ENCODE measurements around the gene EPDR1. TPM values are rescaled to one million over a fixed set of nuclear protein-coding genes. Genes with fewer than 3 reads are reported as not detected.
A peak's percentile ranks its signal among the peaks of the same experiment; 100 is the strongest.

EPDR1 gene
- 0.34 and 0.90 TPM in 2 replicates for total RNA-seq (2014; rRNA removed; shearing (Covaris generic); ENCODE audit: low replicate concordance)

- H3K9me2 ChIP-seq (replicated peaks; ENCODE audit: insufficient read depth, low read length), result no peaks in the 10 kb centered on the region
- no peaks in the 10 kb centered on the region for H3K79me2 ChIP-seq (ENCODE audit: low read length)
- H4K20me1 ChIP-seq (ENCODE audit: insufficient read depth, low read depth, low read length), result no peaks in the 10 kb centered on the region
- H3K36me3 ChIP-seq (ENCODE audit: insufficient read depth, low read length), result no peaks in the 10 kb centered on the region
- peak; percentile 48 for DNase-seq
- H3K4me3 ChIP-seq (ENCODE audit: low read length), result peak within 1 kb of the TSS; percentile 36; the same call in 1 of the 2 replicates
- peak within 1 kb of the TSS; percentile 54 for H3K4me2 ChIP-seq (ENCODE audit: low read depth, low read length, poor library complexity, severe bottlenecking)
- no peak within 1 kb of the TSS for H3K27ac ChIP-seq (ENCODE audit: low read length)
- peaks cover 4% of the 10 kb centered on the region for H3K4me1 ChIP-seq (ENCODE audit: low read length)
- no peak within 1 kb of the TSS for H2AFZ ChIP-seq (ENCODE audit: low read length)
- H3K9ac ChIP-seq (ENCODE audit: low read length), result no peak within 1 kb of the TSS
- no peaks in the 10 kb centered on the region for H3K27me3 ChIP-seq (ENCODE audit: low read length)
- H3K9me3 ChIP-seq (ENCODE audit: low read length), result no peaks in the 10 kb centered on the region
These were observed at the start of gene EPDR1 for GRCh38 chr7:37920305-37920848. TSS of gene EPDR1 (plus strand) at chr7:37920640. CDS start at chr7:37920940, 300 bp downstream.

DNA sequence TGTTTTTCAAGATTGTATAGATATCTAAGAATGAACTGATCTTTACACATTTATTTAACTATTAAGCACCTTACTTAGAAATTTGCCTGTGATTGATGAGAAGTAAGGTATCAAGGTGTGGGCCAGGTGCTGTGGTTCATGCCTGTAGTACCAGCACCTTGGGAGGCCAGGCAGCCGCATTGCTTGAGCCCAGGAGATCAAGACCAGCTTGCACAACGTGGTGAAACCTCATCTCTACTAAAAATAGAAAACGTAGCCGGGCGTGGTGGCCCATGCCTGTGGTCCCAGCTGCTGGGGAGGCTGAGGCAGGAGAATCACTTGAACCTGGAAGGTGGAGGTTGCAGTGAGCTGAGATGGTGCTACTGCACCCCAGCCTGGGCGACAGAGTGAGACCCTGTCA lies 38.4 kb upstream of the EPDR1 start:
- no peak for DNase-seq
- no peaks in the 10 kb centered on the region for H4K20me1 ChIP-seq (ENCODE audit: insufficient read depth, low read depth, low read length)
- H3K79me2 ChIP-seq (ENCODE audit: low read length), result no peaks in the 10 kb centered on the region
- H3K4me2 ChIP-seq (ENCODE audit: low read depth, low read length, poor library complexity, severe bottlenecking), result no peak overlapping the region
- no peak overlapping the region for H3K9ac ChIP-seq (ENCODE audit: low read length)
- no peak overlapping the region for H3K27ac ChIP-seq (ENCODE audit: low read length)
- H3K9me2 ChIP-seq (replicated peaks; ENCODE audit: insufficient read depth, low read length), result no peaks in the 10 kb centered on the region
- H3K4me1 ChIP-seq (ENCODE audit: low read length), result no peaks in the 10 kb centered on the region
- H3K9me3 ChIP-seq (ENCODE audit: low read length), result peaks cover 7% of the 10 kb centered on the region; the same call in 1 of the 2 replicates
- no peaks in the 10 kb centered on the region for H3K36me3 ChIP-seq (ENCODE audit: insufficient read depth, low read length)
- no peak overlapping the region for H2AFZ ChIP-seq (ENCODE audit: low read length)
- no peak overlapping the region for H3K4me3 ChIP-seq (ENCODE audit: low read length)
- no peaks in the 10 kb centered on the region for H3K27me3 ChIP-seq (ENCODE audit: low read length)

DNA sequence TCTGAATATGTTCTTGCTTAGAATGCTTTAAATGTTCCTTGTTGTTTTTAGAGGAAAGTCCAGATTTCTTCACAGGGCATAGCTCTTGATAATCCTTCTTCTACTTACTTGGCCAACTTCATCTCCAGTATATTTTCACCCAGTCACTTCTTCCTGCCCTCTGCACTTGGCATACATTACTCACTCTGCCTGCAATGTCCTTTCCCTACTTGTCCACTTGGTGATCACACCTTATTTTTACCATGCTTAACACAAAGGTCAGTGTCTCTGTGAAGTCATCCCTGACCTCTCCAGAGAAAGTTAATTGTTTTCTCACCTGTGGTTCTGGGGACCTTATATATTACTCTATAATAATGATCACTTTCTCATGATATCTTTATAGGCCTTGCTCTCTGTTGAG lies 27.1 kb upstream of the EPDR1 start:
- Histone ChIP-seq H3K27me3 (ENCODE audit: low read length) (no peaks in the 10 kb centered on the region), H3K36me3 (ENCODE audit: insufficient read depth, low read length) (no peaks in the 10 kb centered on the region), H3K4me2 (ENCODE audit: low read depth, low read length, poor library complexity, severe bottlenecking) (no peak overlapping the region), H3K9me3 (ENCODE audit: low read length) (no peaks in the 10 kb centered on the region), H2AFZ (ENCODE audit: low read length) (no peak overlapping the region), H4K20me1 (ENCODE audit: insufficient read depth, low read depth, low read length) (no peaks in the 10 kb centered on the region), H3K4me1 (ENCODE audit: low read length) (no peaks in the 10 kb centered on the region), H3K4me3 (ENCODE audit: low read length) (no peak overlapping the region), H3K9me2 (replicated peaks; ENCODE audit: insufficient read depth, low read length) (no peaks in the 10 kb centered on the region), H3K9ac (ENCODE audit: low read length) (no peak overlapping the region), H3K27ac (ENCODE audit: low read length) (no peak overlapping the region), H3K79me2 (ENCODE audit: low read length) (no peaks in the 10 kb centered on the region)
- DNase-seq, result no peak

DNA sequence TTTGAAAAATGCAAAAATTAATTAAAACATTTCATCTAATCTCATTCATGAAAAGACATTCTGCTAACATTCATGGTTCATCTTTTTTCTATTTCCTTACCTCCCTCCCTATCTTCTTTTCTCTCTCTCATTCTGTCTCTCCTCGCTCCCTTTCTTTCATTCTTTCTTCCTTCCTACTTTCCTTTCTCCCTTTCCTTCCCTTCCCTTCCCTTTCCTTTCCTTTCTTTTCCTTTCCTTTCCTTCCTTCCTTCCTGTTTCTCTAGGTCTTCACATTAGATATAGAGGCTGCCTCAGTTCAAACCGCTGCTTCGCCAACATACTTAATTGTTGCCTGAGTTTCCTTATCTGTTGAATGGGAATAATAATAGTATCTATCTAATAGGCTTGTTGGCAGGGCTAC lies 25.8 kb upstream of the EPDR1 start:
- H3K36me3 ChIP-seq (ENCODE audit: insufficient read depth, low read length), result no peaks in the 10 kb centered on the region
- no peaks in the 10 kb centered on the region for H3K9me3 ChIP-seq (ENCODE audit: low read length)
- DNase-seq, result no peak
- H3K4me1 ChIP-seq (ENCODE audit: low read length), result no peaks in the 10 kb centered on the region
- no peaks in the 10 kb centered on the region for H3K9me2 ChIP-seq (replicated peaks; ENCODE audit: insufficient read depth, low read length)
- no peak overlapping the region for H2AFZ ChIP-seq (ENCODE audit: low read length)
- H4K20me1 ChIP-seq (ENCODE audit: insufficient read depth, low read depth, low read length), result no peaks in the 10 kb centered on the region
- no peaks in the 10 kb centered on the region for H3K79me2 ChIP-seq (ENCODE audit: low read length)
- H3K4me3 ChIP-seq (ENCODE audit: low read length), result no peak overlapping the region
- H3K27me3 ChIP-seq (ENCODE audit: low read length), result no peaks in the 10 kb centered on the region
- H3K4me2 ChIP-seq (ENCODE audit: low read depth, low read length, poor library complexity, severe bottlenecking), result no peak overlapping the region
- H3K9ac ChIP-seq (ENCODE audit: low read length), result no peak overlapping the region
- H3K27ac ChIP-seq (ENCODE audit: low read length), result no peak overlapping the region

- no peak overlapping the region for H3K27ac ChIP-seq (ENCODE audit: low read length)
- H3K36me3 ChIP-seq (ENCODE audit: insufficient read depth, low read length), result no peaks in the 10 kb centered on the region
- no peak overlapping the region for H2AFZ ChIP-seq (ENCODE audit: low read length)
- no peaks in the 10 kb centered on the region for H4K20me1 ChIP-seq (ENCODE audit: insufficient read depth, low read depth, low read length)
- no peak for DNase-seq
- H3K4me1 ChIP-seq (ENCODE audit: low read length), result no peaks in the 10 kb centered on the region
- no peaks in the 10 kb centered on the region for H3K9me3 ChIP-seq (ENCODE audit: low read length)
- no peaks in the 10 kb centered on the region for H3K9me2 ChIP-seq (replicated peaks; ENCODE audit: insufficient read depth, low read length)
- H3K27me3 ChIP-seq (ENCODE audit: low read length), result no peaks in the 10 kb centered on the region
- H3K79me2 ChIP-seq (ENCODE audit: low read length), result no peaks in the 10 kb centered on the region
- no peak overlapping the region for H3K9ac ChIP-seq (ENCODE audit: low read length)
- no peak overlapping the region for H3K4me3 ChIP-seq (ENCODE audit: low read length)
- no peak overlapping the region for H3K4me2 ChIP-seq (ENCODE audit: low read depth, low read length, poor library complexity, severe bottlenecking)
These were observed 20.7 kb upstream of the EPDR1 start for GRCh38 chr7:37899712-37900247.

GRCh38 chr7:37901236-37901827 lies 19.1 kb upstream of the EPDR1 start:
- Histone ChIP-seq H3K79me2 (ENCODE audit: low read length) (no peaks in the 10 kb centered on the region), H3K4me1 (ENCODE audit: low read length) (no peaks in the 10 kb centered on the region), H3K27me3 (ENCODE audit: low read length) (no peaks in the 10 kb centered on the region), H3K36me3 (ENCODE audit: insufficient read depth, low read length) (no peaks in the 10 kb centered on the region), H2AFZ (ENCODE audit: low read length) (no peak overlapping the region), H3K9me2 (replicated peaks; ENCODE audit: insufficient read depth, low read length) (no peaks in the 10 kb centered on the region), H4K20me1 (ENCODE audit: insufficient read depth, low read depth, low read length) (no peaks in the 10 kb centered on the region), H3K4me3 (ENCODE audit: low read length) (no peak overlapping the region), H3K4me2 (ENCODE audit: low read depth, low read length, poor library complexity, severe bottlenecking) (no peak overlapping the region), H3K9me3 (ENCODE audit: low read length) (no peaks in the 10 kb centered on the region), H3K27ac (ENCODE audit: low read length) (no peak overlapping the region), H3K9ac (ENCODE audit: low read length) (no peak overlapping the region)
- DNase-seq, result peak; percentile 70

DNA sequence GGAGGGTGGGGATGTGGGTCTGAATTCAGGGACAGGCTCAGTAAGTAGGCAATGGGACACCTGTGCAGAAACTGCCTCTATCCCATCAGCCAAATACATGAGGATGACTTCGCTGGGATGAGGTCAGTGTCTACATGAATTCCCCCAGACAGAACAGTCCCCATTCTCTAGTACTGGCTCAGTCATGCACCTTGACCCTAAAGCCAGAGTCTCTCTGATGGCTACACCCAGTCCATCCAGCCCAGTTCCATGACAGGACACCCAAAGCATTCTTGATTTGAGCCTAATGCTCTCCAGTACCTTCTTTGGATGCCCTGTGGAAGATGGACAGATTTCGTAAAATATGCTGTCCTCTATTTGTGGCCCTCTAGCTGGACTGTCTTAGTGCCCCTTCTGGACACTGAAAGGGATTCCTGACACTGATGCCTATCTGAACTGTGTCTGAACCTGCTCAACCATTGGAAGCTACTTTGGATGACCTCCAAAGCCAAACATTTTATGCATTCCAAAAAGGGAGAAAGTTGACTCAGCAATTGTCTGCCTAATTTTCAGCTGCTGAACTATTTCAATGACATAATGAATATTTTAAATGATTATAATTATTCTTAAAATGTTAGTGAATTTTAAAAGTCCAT lies 18.4 kb upstream of the EPDR1 start:
- H3K9me3 ChIP-seq (ENCODE audit: low read length), result no peaks in the 10 kb centered on the region
- no peaks in the 10 kb centered on the region for H3K79me2 ChIP-seq (ENCODE audit: low read length)
- no peak overlapping the region for H3K4me3 ChIP-seq (ENCODE audit: low read length)
- H3K4me2 ChIP-seq (ENCODE audit: low read depth, low read length, poor library complexity, severe bottlenecking), result no peak overlapping the region
- H3K27me3 ChIP-seq (ENCODE audit: low read length), result no peaks in the 10 kb centered on the region
- H2AFZ ChIP-seq (ENCODE audit: low read length), result no peak overlapping the region
- DNase-seq, result no peak
- no peaks in the 10 kb centered on the region for H4K20me1 ChIP-seq (ENCODE audit: insufficient read depth, low read depth, low read length)
- H3K36me3 ChIP-seq (ENCODE audit: insufficient read depth, low read length), result no peaks in the 10 kb centered on the region
- H3K9ac ChIP-seq (ENCODE audit: low read length), result no peak overlapping the region
- no peaks in the 10 kb centered on the region for H3K9me2 ChIP-seq (replicated peaks; ENCODE audit: insufficient read depth, low read length)
- H3K27ac ChIP-seq (ENCODE audit: low read length), result no peak overlapping the region
- no peaks in the 10 kb centered on the region for H3K4me1 ChIP-seq (ENCODE audit: low read length)

DNA sequence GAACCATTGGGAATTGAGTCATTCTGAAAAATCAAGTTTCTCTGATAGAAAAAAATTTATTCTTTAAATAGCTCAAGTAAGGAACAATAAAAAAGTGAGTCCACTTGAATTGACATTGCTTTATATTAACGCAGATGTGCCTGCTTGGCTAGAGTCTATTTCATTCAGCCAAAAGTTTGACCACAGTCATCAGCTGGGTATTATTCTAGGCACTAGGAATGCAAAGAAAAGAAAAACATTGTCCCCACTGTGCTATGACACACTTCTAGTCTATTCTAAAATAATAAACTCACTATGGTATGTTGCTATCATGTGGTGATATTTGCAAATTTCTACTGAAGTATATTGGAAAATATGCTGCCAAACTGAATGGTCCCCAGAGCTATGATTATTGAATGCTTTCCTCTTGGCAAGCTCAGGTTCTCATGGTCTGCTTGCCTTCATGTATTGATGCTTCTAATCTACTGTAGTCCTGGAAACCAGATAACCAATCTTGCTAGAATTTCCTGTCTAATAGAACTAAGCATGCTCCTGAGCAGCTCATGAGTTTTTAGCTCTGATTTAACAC lies 12.1 kb upstream of the EPDR1 start:
- no peaks in the 10 kb centered on the region for H3K9me3 ChIP-seq (ENCODE audit: low read length)

More for the DNA sequence above, 12.1 kb upstream of the EPDR1 start:
- H3K27ac ChIP-seq (ENCODE audit: low read length), result no peak overlapping the region
- H3K4me3 ChIP-seq (ENCODE audit: low read length), result no peak overlapping the region
- H3K79me2 ChIP-seq (ENCODE audit: low read length), result no peaks in the 10 kb centered on the region
- H3K4me1 ChIP-seq (ENCODE audit: low read length), result no peaks in the 10 kb centered on the region
- H3K9ac ChIP-seq (ENCODE audit: low read length), result no peak overlapping the region
- no peak overlapping the region for H2AFZ ChIP-seq (ENCODE audit: low read length)
- H3K27me3 ChIP-seq (ENCODE audit: low read length), result no peaks in the 10 kb centered on the region
- DNase-seq, result no peak
- no peaks in the 10 kb centered on the region for H3K9me2 ChIP-seq (replicated peaks; ENCODE audit: insufficient read depth, low read length)
- no peaks in the 10 kb centered on the region for H4K20me1 ChIP-seq (ENCODE audit: insufficient read depth, low read depth, low read length)
- no peaks in the 10 kb centered on the region for H3K36me3 ChIP-seq (ENCODE audit: insufficient read depth, low read length)
- no peak overlapping the region for H3K4me2 ChIP-seq (ENCODE audit: low read depth, low read length, poor library complexity, severe bottlenecking)

Data from Karpas-422 (cell line).